Spinal cord (tissue), 10 donors: ENCODE data around the gene SIRPB1. TPM values are rescaled to one million over a fixed set of nuclear protein-coding genes. Genes with fewer than 3 reads are reported as not detected.
"Not testable (repeated sequence)": the region's sequence is repeated elsewhere in the genome, so short reads cannot be mapped to it uniquely, and the experiment has no call there.

ENCODE experiments used
- DNase-seq, 6 donors: peaks; one replicate each; pipeline versions ENCODE4 v3.0.0 to v3.0.0-alpha.2; 2013 to 2015; ENCODE audit warnings: low spot score in 6 of 6, low read depth in 4 of 6
- H3K27ac ChIP-seq: one replicate; pipeline ENCODE4 v1.5.1; 2013; ENCODE audit warnings: low read depth, low read length, control low read depth
- H3K27me3 ChIP-seq: one replicate; pipeline ENCODE4 v1.6.1; 2013; ENCODE audit warnings: low read length; ENCODE audit not compliant: control insufficient read depth, insufficient read depth
- H3K36me3 ChIP-seq: one replicate; pipeline ENCODE4 v1.6.1; 2013; ENCODE audit warnings: low read length; ENCODE audit not compliant: control insufficient read depth, insufficient read depth
- H3K4me1 ChIP-seq: one replicate; pipeline ENCODE4 v1.6.1; 2013; ENCODE audit warnings: low read length; ENCODE audit not compliant: control insufficient read depth, insufficient read depth
- H3K4me3 ChIP-seq: one replicate; pipeline ENCODE4 v1.5.1; 2013; ENCODE audit warnings: low read depth, low read length, control low read depth
- H3K9me3 ChIP-seq: one replicate; pipeline ENCODE4 v1.6.1; 2013; ENCODE audit warnings: low read length; ENCODE audit not compliant: control insufficient read depth, insufficient read depth
- WGBS: methylation state at CpG from one replicate; pipeline ENCODE4 v1.1.5; 2013; ENCODE audit warnings: missing lambda C conversion rate; ENCODE audit not compliant: insufficient coverage; 5-methylcytosine and 5-hydroxymethylcytosine counted together
- polyA plus RNA-seq, 2 donors: library from polyadenylated mRNA; unstranded; fragments of 120-200 nt; gene quantifications; one replicate each; pipeline ENCODE4 v1.2.1, GENCODE V29; 2013; ENCODE audit not compliant: insufficient read length in 2 of 2
- total RNA-seq, 2 donors: library from RNA; depleted of rRNA in 1 of 2; stranded (reverse); fragments of 120-200 nt in 1 of 2; fragments of >200 nt in 1 of 2; gene quantifications; one replicate each; pipeline versions ENCODE4 v1.2.3 to v1.2.4, GENCODE V29; 2013 to 2014
- donor health status: healthy.

SIRPB1 gene
- total and polyA plus RNA-seq, 4 donors: 0.69 to 2.9 (median 1.2) TPM; not detected in 1

GRCh38 chr20:1616858-1617434 lies 2.9 kb downstream of the SIRPB1 start:
- H3K27ac ChIP-seq: no peak overlapping the region
- H3K4me1 ChIP-seq: no peaks in the 10 kb centered on the region
- H3K4me3 ChIP-seq: no peak overlapping the region
- H3K36me3 ChIP-seq: no peaks in the 10 kb centered on the region
- no peaks in the 10 kb centered on the region for H3K9me3 ChIP-seq
- H3K27me3 ChIP-seq: no peaks in the 10 kb centered on the region
- peak in 1 of 6 donors; percentile 0 for DNase-seq

GRCh38 chr20:1610404-1610803 lies 9.4 kb downstream of the SIRPB1 start:
- H3K4me3 ChIP-seq, H3K36me3 ChIP-seq, H3K27ac ChIP-seq, H3K4me1 ChIP-seq, H3K9me3 ChIP-seq, DNase-seq, H3K27me3 ChIP-seq: not testable (repeated sequence)
- no CpG with 5 or more reads among the region's 5 CpGs for WGBS

GRCh38 chr20:1608678-1609347 lies 11.0 kb downstream of the SIRPB1 start:
- not testable (repeated sequence) for H3K4me1 ChIP-seq, H3K36me3 ChIP-seq, H3K27me3 ChIP-seq, H3K9me3 ChIP-seq, H3K4me3 ChIP-seq, DNase-seq, H3K27ac ChIP-seq
- WGBS: no CpG with 5 or more reads among the region's 5 CpGs

- no peaks in the 10 kb centered on the region for H3K36me3 ChIP-seq
- H3K9me3 ChIP-seq: no peaks in the 10 kb centered on the region
- H3K27ac ChIP-seq: no peak overlapping the region
- H3K27me3 ChIP-seq: no peaks in the 10 kb centered on the region
- no peaks in the 10 kb centered on the region for H3K4me1 ChIP-seq
- no CpG with 5 or more reads among the region's 5 CpGs for WGBS
- no peak overlapping the region for H3K4me3 ChIP-seq
- DNase-seq: no peak
Measured at GRCh38 chr20:1600736-1601135, 19.1 kb downstream of the SIRPB1 start.

- Histone ChIP-seq H3K9me3 (no peaks in the 10 kb centered on the region), H3K36me3 (no peaks in the 10 kb centered on the region), H3K4me1 (no peaks in the 10 kb centered on the region), H3K4me3 (no peak overlapping the region), H3K27ac (no peak overlapping the region), H3K27me3 (no peaks in the 10 kb centered on the region)
- no peak for DNase-seq
- WGBS: no CpG with 5 or more reads among the region's 1 CpG
Measured at GRCh38 chr20:1595333-1595732, 24.5 kb downstream of the SIRPB1 start.

- DNase-seq: no peak
- no CpG with 5 or more reads among the region's 9 CpGs for WGBS
- Histone ChIP-seq H3K27ac (no peak overlapping the region), H3K27me3 (no peaks in the 10 kb centered on the region), H3K9me3 (no peaks in the 10 kb centered on the region), H3K4me3 (no peak overlapping the region), H3K4me1 (no peaks in the 10 kb centered on the region), H3K36me3 (no peaks in the 10 kb centered on the region)
Measured at GRCh38 chr20:1588533-1589460, 31.0 kb downstream of the SIRPB1 start.

GRCh38 chr20:1587781-1588532 lies 31.9 kb downstream of the SIRPB1 start:
- Histone ChIP-seq H3K36me3 (no peaks in the 10 kb centered on the region), H3K4me1 (no peaks in the 10 kb centered on the region), H3K9me3 (no peaks in the 10 kb centered on the region), H3K27me3 (no peaks in the 10 kb centered on the region), H3K4me3 (no peak overlapping the region), H3K27ac (no peak overlapping the region)
- DNase-seq: no peak
- no CpG with 5 or more reads among the region's 3 CpGs for WGBS

GRCh38 chr20:1579488-1579887 lies 40.3 kb downstream of the SIRPB1 start:
- H3K9me3 ChIP-seq: no peaks in the 10 kb centered on the region
- peak in 1 of 6 donors; percentile 0 for DNase-seq
- no peaks in the 10 kb centered on the region for H3K36me3 ChIP-seq
- H3K27me3 ChIP-seq: no peaks in the 10 kb centered on the region
- H3K4me3 ChIP-seq: no peak overlapping the region
- WGBS: 96% methylated on average over 4 of the region's 6 CpGs
- no peak overlapping the region for H3K27ac ChIP-seq
- no peaks in the 10 kb centered on the region for H3K4me1 ChIP-seq

GRCh38 chr20:1577906-1578305 lies 41.9 kb downstream of the SIRPB1 start:
- no peaks in the 10 kb centered on the region for H3K27me3 ChIP-seq
- H3K9me3 ChIP-seq: no peaks in the 10 kb centered on the region
- H3K36me3 ChIP-seq: no peaks in the 10 kb centered on the region
- H3K4me1 ChIP-seq: no peaks in the 10 kb centered on the region
- DNase-seq: peak in 2 of 6 donors; percentile 0
- H3K4me3 ChIP-seq: no peak overlapping the region
- WGBS: no CpG with 5 or more reads among the region's 4 CpGs
- H3K27ac ChIP-seq: no peak overlapping the region
